IMR-90 (cell line): ENCODE data around the gene RASGRF2. TPM values are rescaled to one million over a fixed set of nuclear protein-coding genes. Genes with fewer than 3 reads are reported as not detected.

Experiments
- ATAC-seq: fragments of 200-7000 bp; cut with Tn5 transposase; 2 replicates; pipeline ENCODE4 v1.9.1; 2020; ENCODE audit warnings: low read depth, mild to moderate bottlenecking, moderate library complexity
- BruUV-seq: library from RNA; stranded (reverse); fragments of 400-500 nt; replicated peaks from 2 replicates; lab custom pipeline; 2021; lab: Mats Ljungman, UMichigan
- CTCF ChIA-PET: fragments of 300-600 bp; formaldehyde crosslinking; extraction: SDS; loops from one replicate; lab custom pipeline; 2021; ENCODE audit warnings: antibody characterized with exemption; lab: Yijun Ruan, JAX
- POLR2A ChIA-PET: fragments of 300-600 bp; sonication (Branson Sonifier 250); formaldehyde crosslinking; loops from one replicate; lab custom pipeline; 2022; ENCODE audit warnings: antibody characterized with exemption; ENCODE audit not compliant: unreplicated experiment; lab: Charles Lee
- DNase-seq: peaks from one replicate; pipeline ENCODE4 v3.0.0; 2013
- H2AFZ ChIP-seq: replicated peaks from 2 replicates; pipeline ENCODE3; 2013; ENCODE audit warnings: low read length, mild to moderate bottlenecking; ENCODE audit not compliant: poor library complexity
- H2AK5ac ChIP-seq: 2 replicates; pipeline ENCODE4 v1.6.1; 2013; ENCODE audit warnings: low read depth, low read length, inconsistent platforms
- H2AK9ac ChIP-seq: replicated peaks from 2 replicates; pipeline ENCODE3; 2013; ENCODE audit warnings: mild to moderate bottlenecking, low read depth, low read length, moderate library complexity; ENCODE audit not compliant: poor library complexity
- H2BK120ac ChIP-seq: 2 replicates; pipeline ENCODE4 v1.6.1; 2013; ENCODE audit warnings: low read depth, low read length, inconsistent platforms
- H2BK15ac ChIP-seq: 3 replicates; pipeline ENCODE4 v1.6.1; 2013; ENCODE audit warnings: low read depth, low read length, inconsistent platforms
- H2BK20ac ChIP-seq: 2 replicates; pipeline ENCODE4 v1.6.1; 2013; ENCODE audit warnings: low read depth, mild to moderate bottlenecking, inconsistent platforms, low read length, moderate library complexity
- H2BK5ac ChIP-seq: 2 replicates; pipeline ENCODE4 v1.6.1; 2013; ENCODE audit warnings: mild to moderate bottlenecking, low read depth, low read length, inconsistent platforms; ENCODE audit not compliant: poor library complexity, severe bottlenecking
- H3K14ac ChIP-seq: replicated peaks from 2 replicates; pipeline ENCODE4 v1.6.1; 2013; ENCODE audit warnings: low read depth, low read length, inconsistent platforms
- H3K18ac ChIP-seq: 2 replicates; pipeline ENCODE4 v1.6.1; 2013; ENCODE audit warnings: low read depth, low read length, control low read depth
- H3K23ac ChIP-seq: 2 replicates; pipeline ENCODE4 v1.6.1; 2013; ENCODE audit warnings: low read depth, low read length, inconsistent platforms
- H3K27ac ChIP-seq: 2 replicates; pipeline ENCODE4 v1.5.1; 2013; ENCODE audit warnings: mild to moderate bottlenecking, control low read depth, low read length; ENCODE audit not compliant: insufficient read depth
- H3K27me3 ChIP-seq: 2 replicates; pipeline ENCODE4 v1.6.1; 2013; ENCODE audit warnings: low read length; ENCODE audit not compliant: control insufficient read depth, insufficient read depth
- H3K36me3 ChIP-seq: 2 replicates; pipeline ENCODE4 v1.6.1; 2013; ENCODE audit warnings: low read length, mixed read lengths; ENCODE audit not compliant: control insufficient read depth, insufficient read depth
- H3K4ac ChIP-seq: 2 replicates; pipeline ENCODE4 v1.6.1; 2013; ENCODE audit warnings: low read depth, low read length, inconsistent platforms
- H3K4me1 ChIP-seq: 2 replicates; pipeline ENCODE4 v1.6.1; 2013; ENCODE audit warnings: low read length, mixed read lengths; ENCODE audit not compliant: control insufficient read depth, insufficient read depth
- H3K4me2 ChIP-seq: 2 replicates; pipeline ENCODE4 v1.6.1; 2013; ENCODE audit warnings: low read depth, mild to moderate bottlenecking, control low read depth, low read length, moderate library complexity
- H3K4me3 ChIP-seq: 2 replicates; pipeline ENCODE4 v1.5.1; 2013; ENCODE audit warnings: low read depth, mild to moderate bottlenecking, control low read depth, low read length, moderate library complexity; ENCODE audit not compliant: insufficient read depth
- H3K56ac ChIP-seq: 2 replicates; pipeline ENCODE4 v1.6.1; 2013; ENCODE audit warnings: low read length, inconsistent platforms; ENCODE audit not compliant: insufficient read depth; ENCODE audit errors: extremely low read depth
- H3K79me1 ChIP-seq, 2 experiments: 2 replicates each; pipeline ENCODE4 v1.6.1; 2013; ENCODE audit warnings: low read length in 2 of 2, inconsistent platforms in 1 of 2, low read depth in 1 of 2
- H3K9ac ChIP-seq: 2 replicates; pipeline ENCODE4 v1.6.1; 2013; ENCODE audit warnings: low read depth, low read length, control low read depth
- H3K9me1 ChIP-seq: 2 replicates; pipeline ENCODE4 v1.6.1; 2013; ENCODE audit warnings: low read length, inconsistent platforms; ENCODE audit not compliant: insufficient read depth
- H3K9me3 ChIP-seq: 2 replicates; pipeline ENCODE4 v1.6.1; 2013; ENCODE audit warnings: low read length; ENCODE audit not compliant: control insufficient read depth, insufficient read depth
- H4K20me1 ChIP-seq: 2 replicates; pipeline ENCODE4 v1.6.1; 2013; ENCODE audit warnings: low read length, inconsistent platforms; ENCODE audit not compliant: insufficient read depth
- H4K5ac ChIP-seq: 2 replicates; pipeline ENCODE4 v1.6.1; 2013; ENCODE audit warnings: mild to moderate bottlenecking, low read depth, low read length, control low read depth
- H4K8ac ChIP-seq, 2 experiments: 2 replicates each; pipeline ENCODE4 v1.6.1; 2013; ENCODE audit warnings: low read depth in 2 of 2, low read length in 2 of 2, control low read depth in 1 of 2, inconsistent platforms in 1 of 2
- H4K91ac ChIP-seq: 2 replicates; pipeline ENCODE4 v1.6.1; 2013; ENCODE audit warnings: low read depth, low read length, inconsistent platforms; ENCODE audit not compliant: insufficient read depth
- ELK1 ChIP-seq: fragments of 150-350 bp; IDR thresholded peaks from 2 replicates; pipeline ENCODE4 v1.6.1; 2016; ENCODE audit warnings: low read depth, mild to moderate bottlenecking, low read length, moderate library complexity, borderline replicate concordance
- FOS ChIP-seq: fragments of 150-350 bp; IDR thresholded peaks from 2 replicates; pipeline ENCODE4 v1.6.1; 2016; ENCODE audit warnings: low read depth, low read length
- RFX5 ChIP-seq: IDR thresholded peaks from 2 replicates; pipeline ENCODE4 v1.8.0; 2012; ENCODE audit warnings: low read depth, mild to moderate bottlenecking, low read length, moderate library complexity
- SMC3 ChIP-seq: fragments of 150-350 bp; IDR thresholded peaks from 2 replicates; pipeline ENCODE4 v1.6.1; 2016; ENCODE audit warnings: low read depth, mild to moderate bottlenecking, antibody characterized with exemption, low read length, moderate library complexity
- WGBS, 2 experiments: methylation state at CpG; one replicate each; pipeline versions ENCODE4 v1.1.5 to v1.1.7; 2013; ENCODE audit warnings: missing lambda C conversion rate in 2 of 2; ENCODE audit not compliant: insufficient read length in 1 of 2; ENCODE audit errors: extremely low coverage in 2 of 2; 5-methylcytosine and 5-hydroxymethylcytosine counted together
- dilution Hi-C: fragments of 300-500 bp; cut with HindIII; formaldehyde crosslinking; loops from one replicate; pipeline ENCODE4 v1.14.3; 2018; ENCODE audit warnings: low sequenced_read_pairs; ENCODE audit not compliant: unreplicated experiment
- in situ Hi-C: fragments of 300-500 bp; cut with MboI; formaldehyde crosslinking; loops from 3 replicates; pipeline ENCODE4 v1.14.3; 2019; ENCODE audit warnings: low sequenced_read_pairs, inconsistent platforms, mixed read lengths
- intact Hi-C: fragments of 100-400 bp; cut with micrococcal nuclease; formaldehyde crosslinking; loops from 2 replicates; pipeline ENCODE4 v1.10.0; 2022
- polyA plus RNA-seq, 3 experiments: library from polyadenylated mRNA; depleted of rRNA; stranded (reverse); fragments of >200 nt; gene quantifications; 2 replicates each; pipeline ENCODE4 v1.2.3, GENCODE V29; 2012; ENCODE audit warnings: low replicate concordance in 1 of 3
- total RNA-seq: library from RNA; depleted of rRNA; stranded (reverse); fragments of >200 nt; gene quantifications from 2 replicates; pipeline ENCODE4 v1.2.3, GENCODE V29; 2012

Gene RASGRF2
- total and polyA plus RNA-seq, 2 of the 4 experiments (the other 2 are of a cell fraction): 2.9 to 5.0 TPM

GRCh38 chr5:81192373-81192750 is 232.2 kb downstream of the RASGRF2 start:
- Histone ChIP-seq H4K8ac (no peak overlapping the region), H2BK20ac (no peak overlapping the region), H4K20me1 (no peaks in the 10 kb centered on the region), H3K4ac (no peak overlapping the region), H3K9me1 (peaks cover 2% of the 10 kb centered on the region; the same call in 1 of the 2 replicates), H3K9ac (no peak overlapping the region), H3K36me3 (peaks cover 3% of the 10 kb centered on the region), H2BK120ac (no peak overlapping the region), H3K18ac (no peak overlapping the region), H4K5ac (no peak overlapping the region), H3K56ac (no peak overlapping the region), H3K27ac (no peak overlapping the region), H2BK15ac (no peak overlapping the region), H3K4me3 (no peak overlapping the region), H2AFZ (no peak overlapping the region), H3K4me1 (no peaks in the 10 kb centered on the region; the same call in 1 of the 2 replicates), H2AK5ac (no peak overlapping the region), H2BK5ac (no peak overlapping the region), H2AK9ac (no peak overlapping the region), H3K4me2 (no peak overlapping the region), H3K23ac (no peak overlapping the region), H3K14ac (no peak overlapping the region), H3K27me3 (no peaks in the 10 kb centered on the region), H3K9me3 (no peaks in the 10 kb centered on the region), H3K79me1 (peaks cover 0 to 2% of the 10 kb centered on the region in 2 experiments; a peak in 3 of 4 replicates), H4K91ac (no peak overlapping the region)
- in situ Hi-C loops: loop anchor here (10.0 kb wide), 1 partner anchor 508 kb away; no protein-coding TSS in a partner anchor
- CTCF ChIA-PET: no interaction called here
- no CpG with 5 or more reads among the region's 8 CpGs for WGBS, 2 experiments
- no peak for ATAC-seq
- intact Hi-C loops: no loop called here
- BruUV-seq: no TSS peak
- no peak for TF ChIP-seq ELK1
- TF ChIP-seq FOS: no peak
- TF ChIP-seq SMC3: no peak
- TF ChIP-seq RFX5: no peak
- POLR2A ChIA-PET: no interaction called here
- dilution Hi-C loops: no loop called here
- no peak for DNase-seq
